ENCODE results near the gene PPIE.

Gene PPIE

GRCh38 chr1:39812913-39813312 lies 74.2 kb downstream of the PPIE start:
- no peak for DNase-seq
